B cell (primary cell): Measurements from ENCODE around the gene TIGD6. TPM values are rescaled to one million over a fixed set of nuclear protein-coding genes. Genes with fewer than 3 reads are reported as not detected.

ENCODE experiments used
- ATAC-seq: fragments of 200-7000 bp; cut with Tn5 transposase; one replicate; pipeline ENCODE4 v1.10.0; 2021; ENCODE audit warnings: low read depth, mild to moderate bottlenecking, moderate number of reproducible peaks, moderate library complexity
- CTCF ChIA-PET: fragments of 350-600 bp; sonication (Branson Sonifier 250); formaldehyde crosslinking; loops from one replicate; lab custom pipeline; 2021; ENCODE audit warnings: antibody characterized with exemption, inconsistent platforms; lab: Charles Lee
- POLR2A ChIA-PET: fragments of 350-600 bp; sonication (Branson Sonifier 250); formaldehyde crosslinking; loops from one replicate; lab custom pipeline; 2021; ENCODE audit warnings: antibody characterized with exemption; lab: Charles Lee
- DNase-seq: peaks from one replicate; pipeline ENCODE4 v3.0.0; 2013
- H2AFZ ChIP-seq: 2 replicates; pipeline ENCODE4 v1.6.1; 2012; ENCODE audit warnings: mild to moderate bottlenecking, low read depth, low read length; ENCODE audit not compliant: insufficient read depth, poor library complexity, severe bottlenecking
- H3K27ac ChIP-seq, 2 donors: 1 replicate in 1 of 2; 2 replicates in 1 of 2; pipeline ENCODE4 v1.5.1; 2012 to 2013; ENCODE audit warnings: low read length in 2 of 2, mild to moderate bottlenecking in 2 of 2, moderate library complexity in 1 of 2
- H3K27me3 ChIP-seq, 4 experiments: fragments of 200-600 bp in 1 of 4; sonication (generic) in 1 of 4; replicated peaks in 1 of 4; 1 replicate in 2 of 4; 2 replicates in 2 of 4; pipeline versions ENCODE4 v1.6.1 to v1.7.0; 2013 to 2016; ENCODE audit warnings: low read length in 3 of 4, mild to moderate bottlenecking in 2 of 4, mixed read lengths in 1 of 4, moderate library complexity in 1 of 4; ENCODE audit not compliant: insufficient read depth in 4 of 4, control insufficient read depth in 3 of 4; ENCODE audit errors: control extremely low read depth in 1 of 4
- H3K36me3 ChIP-seq, 2 experiments: replicated peaks in 1 of 2; 1 replicate in 1 of 2; 2 replicates in 1 of 2; pipeline versions ENCODE4 v1.6.1 to v1.7.1; 2013; ENCODE audit warnings: low read length in 1 of 2; ENCODE audit not compliant: insufficient read depth in 2 of 2, control insufficient read depth in 1 of 2; ENCODE audit errors: control extremely low read depth in 1 of 2, extremely low read depth in 1 of 2
- H3K4me1 ChIP-seq, 2 donors: fragments of 200-600 bp in 1 of 2; sonication (generic) in 1 of 2; 1 replicate in 1 of 2; 2 replicates in 1 of 2; pipeline versions ENCODE4 v1.5.1 to v1.6.1; 2013 to 2017; ENCODE audit warnings: low read length in 2 of 2; ENCODE audit not compliant: control insufficient read depth in 2 of 2, insufficient read depth in 2 of 2
- H3K4me2 ChIP-seq: replicated peaks from 2 replicates; pipeline ENCODE3; 2012; ENCODE audit warnings: mild to moderate bottlenecking, low read depth, low read length; ENCODE audit not compliant: poor library complexity, severe bottlenecking
- H3K4me3 ChIP-seq, 5 experiments: fragments of 200-600 bp in 1 of 5; sonication (generic) in 1 of 5; 1 replicate in 3 of 5; 2 replicates in 2 of 5; pipeline versions ENCODE4 v1.5.1 to v1.7.0; 2011 to 2016; ENCODE audit warnings: low read length in 4 of 5, mild to moderate bottlenecking in 4 of 5, low read depth in 2 of 5, control low read depth in 1 of 5, moderate library complexity in 1 of 5; ENCODE audit not compliant: insufficient read depth in 1 of 5; ENCODE audit errors: control extremely low read depth in 1 of 5, extremely low read depth in 1 of 5
- H3K79me2 ChIP-seq: fragments of 200-600 bp; sonication (generic); one replicate; pipeline ENCODE4 v1.6.0; 2016; ENCODE audit warnings: low read length; ENCODE audit not compliant: control insufficient read depth, insufficient read depth
- H3K9ac ChIP-seq: fragments of 200-600 bp; sonication (generic); 2 replicates; pipeline ENCODE4 v1.6.1; 2017; ENCODE audit warnings: mild to moderate bottlenecking, low read length, moderate library complexity
- H3K9me3 ChIP-seq, 3 donors: one replicate each; pipeline versions ENCODE4 v1.6.1 to v1.7.1; 2013; ENCODE audit warnings: low read length in 2 of 3; ENCODE audit not compliant: control insufficient read depth in 2 of 3, insufficient read depth in 1 of 3; ENCODE audit errors: control extremely low read depth in 1 of 3
- H4K20me1 ChIP-seq: 2 replicates; pipeline ENCODE4 v1.6.0; 2012; ENCODE audit warnings: mild to moderate bottlenecking, low read length; ENCODE audit not compliant: insufficient read depth, control insufficient read depth, poor library complexity, severe bottlenecking
- H3K27ac Mint-ChIP-seq: one replicate; pipeline ENCODE4 v1.8.0; 2021; ENCODE audit warnings: mixed read lengths
- H3K27me3 Mint-ChIP-seq: one replicate; pipeline ENCODE4 v1.8.0; 2021; ENCODE audit warnings: mixed read lengths
- H3K4me1 Mint-ChIP-seq: one replicate; pipeline ENCODE4 v1.8.0; 2021; ENCODE audit warnings: mixed read lengths
- H3K4me3 Mint-ChIP-seq: one replicate; pipeline ENCODE4 v1.8.0; 2021; ENCODE audit warnings: mixed read lengths
- H3K9me3 Mint-ChIP-seq: one replicate; pipeline ENCODE4 v1.8.0; 2022; ENCODE audit warnings: mixed read lengths; ENCODE audit not compliant: insufficient read depth
- EZH2 ChIP-seq: IDR thresholded peaks from 2 replicates; pipeline ENCODE4 v1.6.1; 2012; ENCODE audit warnings: borderline replicate concordance, low read depth, mild to moderate bottlenecking, moderate library complexity, low read length; ENCODE audit not compliant: insufficient read depth, poor library complexity, severe bottlenecking
- WGBS: methylation state at CpG from one replicate; pipeline ENCODE4 v1.1.5; 2013; ENCODE audit warnings: missing lambda C conversion rate; ENCODE audit not compliant: insufficient coverage; 5-methylcytosine and 5-hydroxymethylcytosine counted together
- intact Hi-C: fragments of 100-400 bp; cut with micrococcal nuclease; formaldehyde crosslinking; loops from one replicate; pipeline ENCODE4 v1.10.0; 2022
- polyA plus RNA-seq: library from polyadenylated mRNA; depleted of rRNA; stranded (reverse); fragments of >200 nt; gene quantifications from 2 replicates; pipeline ENCODE4 v1.2.3, GENCODE V29; 2012
- total RNA-seq, 2 donors: library from RNA; stranded (reverse); fragments of 120-200 nt in 1 of 2; gene quantifications; 1 replicate in 1 of 2; 2 replicates in 1 of 2; pipeline versions ENCODE4 v1.2.3 to v1.2.4, GENCODE V29; 2013 to 2022
- TF ChIP-seq, protein P1 (sequence below): fragments of 200-600 bp; IDR thresholded peaks from one replicate; pipeline ENCODE4 v1.8.0; 2022; ENCODE audit warnings: antibody characterized with exemption, mild to moderate bottlenecking

TIGD6 gene
- total and polyA plus RNA-seq, 2 donors (not counting 1 experiment from before 2014, with no cell fraction given): 2.1 to 5.4 TPM

DNA sequence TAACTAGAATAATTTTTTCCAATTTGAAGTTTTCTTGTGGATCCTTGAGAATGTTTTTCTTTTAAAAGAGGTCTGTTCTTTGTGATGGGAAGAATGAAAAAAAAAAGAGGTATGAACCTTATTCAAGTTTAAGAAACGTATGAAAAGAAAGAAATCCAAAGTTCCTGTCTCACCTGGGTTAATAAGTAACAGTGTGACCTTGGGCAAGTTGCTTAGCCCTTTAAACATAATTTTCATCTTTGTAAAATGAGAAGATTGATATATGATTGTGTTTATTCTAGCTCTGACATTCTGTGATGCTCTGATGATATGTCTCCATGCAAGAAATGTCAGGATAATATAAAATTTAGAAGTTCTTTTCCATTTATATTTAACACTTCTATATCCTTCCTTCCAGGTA lies 20.6 kb downstream of the TIGD6 start:
- Histone ChIP-seq H3K4me3 (no peak overlapping the region), H3K27me3 (no peaks in the 10 kb centered on the region), H3K36me3 (peaks cover 3 to 43% of the 10 kb centered on the region in 2 experiments), H3K27ac (no peak overlapping the region), H3K4me1 (no peaks in the 10 kb centered on the region), H3K9me3 (no peaks in the 10 kb centered on the region), H2AFZ (no peak overlapping the region), H3K9ac (no peak overlapping the region), H3K4me2 (no peak overlapping the region), H3K79me2 (peaks cover 7% of the 10 kb centered on the region), H4K20me1 (peaks cover 7% of the 10 kb centered on the region)
- no peak overlapping the region for H3K4me3 Mint-ChIP-seq
- intact Hi-C loops: no loop called here
- TF ChIP-seq, protein P1, sequence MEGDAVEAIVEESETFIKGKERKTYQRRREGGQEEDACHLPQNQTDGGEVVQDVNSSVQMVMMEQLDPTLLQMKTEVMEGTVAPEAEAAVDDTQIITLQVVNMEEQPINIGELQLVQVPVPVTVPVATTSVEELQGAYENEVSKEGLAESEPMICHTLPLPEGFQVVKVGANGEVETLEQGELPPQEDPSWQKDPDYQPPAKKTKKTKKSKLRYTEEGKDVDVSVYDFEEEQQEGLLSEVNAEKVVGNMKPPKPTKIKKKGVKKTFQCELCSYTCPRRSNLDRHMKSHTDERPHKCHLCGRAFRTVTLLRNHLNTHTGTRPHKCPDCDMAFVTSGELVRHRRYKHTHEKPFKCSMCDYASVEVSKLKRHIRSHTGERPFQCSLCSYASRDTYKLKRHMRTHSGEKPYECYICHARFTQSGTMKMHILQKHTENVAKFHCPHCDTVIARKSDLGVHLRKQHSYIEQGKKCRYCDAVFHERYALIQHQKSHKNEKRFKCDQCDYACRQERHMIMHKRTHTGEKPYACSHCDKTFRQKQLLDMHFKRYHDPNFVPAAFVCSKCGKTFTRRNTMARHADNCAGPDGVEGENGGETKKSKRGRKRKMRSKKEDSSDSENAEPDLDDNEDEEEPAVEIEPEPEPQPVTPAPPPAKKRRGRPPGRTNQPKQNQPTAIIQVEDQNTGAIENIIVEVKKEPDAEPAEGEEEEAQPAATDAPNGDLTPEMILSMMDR: no peak
- no peak for TF ChIP-seq EZH2
- CTCF ChIA-PET: interaction anchor here (1.4 kb wide), 1 partner anchor 11 kb away, joined by 8 read pairs; no protein-coding TSS in a partner anchor
- DNase-seq (no peak), ATAC-seq (no peak)
- POLR2A ChIA-PET: no interaction called here
- H3K27ac Mint-ChIP-seq: no peak overlapping the region
- no peaks in the 10 kb centered on the region for H3K9me3 Mint-ChIP-seq
- H3K27me3 Mint-ChIP-seq: no peaks in the 10 kb centered on the region
- no peaks in the 10 kb centered on the region for H3K4me1 Mint-ChIP-seq
- no CpG with 5 or more reads among the region's 1 CpG for WGBS

DNA sequence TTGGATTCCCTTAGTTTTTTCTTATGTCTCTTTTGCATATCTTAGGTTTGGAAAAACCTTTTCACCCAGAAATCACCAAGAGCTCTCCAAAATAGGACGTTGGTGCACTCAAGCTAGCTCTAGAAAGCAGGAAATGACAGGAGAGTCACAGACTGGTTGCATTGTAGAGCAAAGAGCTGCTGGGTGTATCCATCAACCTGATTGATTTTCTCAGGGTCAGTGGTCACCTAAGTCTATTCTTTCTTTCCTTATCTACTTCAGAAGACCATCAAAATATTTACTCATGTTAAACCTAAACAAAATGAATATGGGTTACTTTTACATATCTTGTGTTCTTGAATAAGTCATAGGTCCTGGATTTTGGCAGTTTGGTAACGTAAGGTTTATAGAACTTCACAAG lies 25.0 kb downstream of the TIGD6 start:
- Mint-ChIP-seq H3K4me3 (no peak overlapping the region), H3K9me3 (no peaks in the 10 kb centered on the region), H3K4me1 (no peaks in the 10 kb centered on the region), H3K27ac (no peak overlapping the region), H3K27me3 (no peaks in the 10 kb centered on the region)
- no peaks in the 10 kb centered on the region for H3K9me3 ChIP-seq
- POLR2A ChIA-PET: no interaction called here
- peaks cover 7% of the 10 kb centered on the region for H4K20me1 ChIP-seq
- H3K4me3 ChIP-seq: no peak overlapping the region
- no peaks in the 10 kb centered on the region for H3K4me1 ChIP-seq
- WGBS: 100% methylated on average over 1 of the region's 2 CpGs
- intact Hi-C loops: no loop called here
- no peak overlapping the region for H2AFZ ChIP-seq
- H3K27me3 ChIP-seq: no peaks in the 10 kb centered on the region
- H3K36me3 ChIP-seq: peaks cover 2 to 30% of the 10 kb centered on the region in 2 experiments
- CTCF ChIA-PET: no interaction called here
- no peak overlapping the region for H3K4me2 ChIP-seq
- DNase-seq (no peak), ATAC-seq (no peak)
- no peak overlapping the region for H3K9ac ChIP-seq
- H3K27ac ChIP-seq: no peak overlapping the region
- TF ChIP-seq, protein P1: no peak
- TF ChIP-seq EZH2: no peak
- H3K79me2 ChIP-seq: peaks cover 11% of the 10 kb centered on the region
